H1 (cell line): ENCODE measurements around the gene NEURL4. TPM values are rescaled to one million over a fixed set of nuclear protein-coding genes. Genes with fewer than 3 reads are reported as not detected.
"Not testable (repeated sequence)": the region's sequence is repeated elsewhere in the genome, so short reads cannot be mapped to it uniquely, and the experiment has no call there.

Source experiments
- CTCF ChIA-PET: fragments of 300-600 bp; sonication (Branson Sonifier 250); formaldehyde crosslinking; loops from one replicate; lab custom pipeline; 2021; ENCODE audit not compliant: partially characterized antibody; lab: Charles Lee
- POLR2A ChIA-PET: fragments of 300-600 bp; sonication (Branson Sonifier 250); formaldehyde crosslinking; loops from one replicate; lab custom pipeline; 2021; ENCODE audit warnings: inconsistent platforms; ENCODE audit not compliant: partially characterized antibody; lab: Charles Lee
- DNase-seq, 2 experiments: peaks; one replicate each; pipeline versions ENCODE4 v3.0.0 to v3.0.0-alpha.2; 2010 to 2022; ENCODE audit warnings: low spot score in 2 of 2, low read depth in 1 of 2, mixed read lengths in 1 of 2
- FAIRE-seq: peaks from 2 replicates; lab custom pipeline; 2011; peaks lifted over from hg19 to GRCh38; lab: Jason Lieb, UNC
- H2AFZ ChIP-seq: 2 replicates; pipeline ENCODE4 v1.8.1; 2012; ENCODE audit warnings: low read length, inconsistent platforms
- H2AK5ac ChIP-seq: 2 replicates; pipeline ENCODE4 v1.6.1; 2013; ENCODE audit warnings: low read depth, low read length
- H2BK120ac ChIP-seq: replicated peaks from 2 replicates; pipeline ENCODE3; 2013; ENCODE audit warnings: low read depth, low read length, inconsistent platforms
- H2BK12ac ChIP-seq: 2 replicates; pipeline ENCODE4 v1.6.1; 2013; ENCODE audit warnings: low read depth, low read length
- H2BK15ac ChIP-seq: 2 replicates; pipeline ENCODE4 v1.6.1; 2013; ENCODE audit warnings: low read length
- H2BK20ac ChIP-seq: 2 replicates; pipeline ENCODE4 v1.6.1; 2013; ENCODE audit warnings: low read length
- H2BK5ac ChIP-seq: 2 replicates; pipeline ENCODE4 v1.6.1; 2013; ENCODE audit warnings: low read depth, low read length
- H3K14ac ChIP-seq: 2 replicates; pipeline ENCODE4 v1.6.1; 2013; ENCODE audit warnings: inconsistent platforms; ENCODE audit not compliant: insufficient read length
- H3K18ac ChIP-seq: 2 replicates; pipeline ENCODE4 v1.6.1; 2013; ENCODE audit warnings: low read length; ENCODE audit errors: extremely low read depth
- H3K23ac ChIP-seq: 2 replicates; pipeline ENCODE4 v1.6.1; 2013; ENCODE audit warnings: inconsistent platforms; ENCODE audit not compliant: insufficient read length
- H3K23me2 ChIP-seq: 2 replicates; pipeline ENCODE4 v1.6.1; 2013; ENCODE audit warnings: low read depth, low read length
- H3K27ac ChIP-seq: 2 replicates; pipeline ENCODE4 v1.6.1; 2011; ENCODE audit warnings: low read depth, low read length, inconsistent platforms
- H3K27me3 ChIP-seq, 4 experiments: replicated peaks in 1 of 4; 1 replicate in 1 of 4; 2 replicates in 3 of 4; pipeline versions ENCODE4 v1.6.1 to v1.8.1; 2011 to 2013; ENCODE audit warnings: low read length in 3 of 4, mild to moderate bottlenecking in 3 of 4, inconsistent platforms in 2 of 4, mixed read lengths in 2 of 4, moderate library complexity in 1 of 4; ENCODE audit not compliant: control insufficient read depth in 3 of 4, insufficient read depth in 3 of 4; ENCODE audit errors: extremely low read depth in 1 of 4
- H3K36me3 ChIP-seq, 4 experiments: 2 replicates each; pipeline versions ENCODE4 v1.6.1 to v1.8.1; 2011 to 2013; ENCODE audit warnings: mild to moderate bottlenecking in 4 of 4, low read length in 3 of 4, moderate library complexity in 2 of 4, control low read depth in 1 of 4, inconsistent platforms in 1 of 4; ENCODE audit not compliant: insufficient read depth in 4 of 4, control insufficient read depth in 2 of 4
- H3K4ac ChIP-seq: replicated peaks from 2 replicates; pipeline ENCODE3; 2013; ENCODE audit warnings: low read length, low read depth, mixed read lengths, inconsistent platforms; ENCODE audit not compliant: insufficient read length
- H3K4me1 ChIP-seq, 4 experiments: replicated peaks in 1 of 4; 1 replicate in 1 of 4; 2 replicates in 3 of 4; pipeline versions ENCODE4 v1.6.1 to v1.8.1; 2011 to 2013; ENCODE audit warnings: low read length in 3 of 4, inconsistent platforms in 2 of 4, mixed read lengths in 1 of 4; ENCODE audit not compliant: insufficient read depth in 4 of 4, control insufficient read depth in 3 of 4
- H3K4me2 ChIP-seq, 2 experiments: 2 replicates each; pipeline versions ENCODE4 v1.6.1 to v1.8.1; 2011 to 2013; ENCODE audit warnings: low read depth in 2 of 2, low read length in 2 of 2, control low read depth in 1 of 2, inconsistent platforms in 1 of 2, mild to moderate bottlenecking in 1 of 2; ENCODE audit not compliant: insufficient read depth in 1 of 2
- H3K4me3 ChIP-seq, 4 experiments: fragments of 200-600, 300-600 bp in 1 of 4; sonication (generic), shearing (Covaris generic), sonication (Bioruptor Twin) in 1 of 4; 2 replicates each; pipeline versions ENCODE4 v1.5.1 to v1.8.1; 2011 to 2016; ENCODE audit warnings: low read length in 4 of 4, low read depth in 3 of 4, control low read depth in 2 of 4, inconsistent platforms in 2 of 4, mild to moderate bottlenecking in 2 of 4, mixed read lengths in 1 of 4, moderate library complexity in 1 of 4; ENCODE audit not compliant: insufficient read depth in 2 of 4; ENCODE audit errors: extremely low read depth in 1 of 4
- H3K56ac ChIP-seq: replicated peaks from 2 replicates; pipeline ENCODE3; 2013; ENCODE audit warnings: low read depth, mild to moderate bottlenecking, mixed read lengths, low read length, inconsistent platforms; ENCODE audit not compliant: insufficient read length
- H3K79me1 ChIP-seq: 2 replicates; pipeline ENCODE4 v1.6.1; 2013; ENCODE audit warnings: low read depth, low read length, control low read depth
- H3K79me2 ChIP-seq, 2 experiments: 2 replicates each; pipeline versions ENCODE4 v1.6.1 to v1.8.1; 2012 to 2013; ENCODE audit warnings: low read length in 2 of 2, mild to moderate bottlenecking in 2 of 2, inconsistent platforms in 1 of 2; ENCODE audit not compliant: insufficient read depth in 2 of 2, control insufficient read depth in 1 of 2
- H3K9ac ChIP-seq, 4 experiments: replicated peaks in 1 of 4; 1 replicate in 1 of 4; 2 replicates in 3 of 4; pipeline versions ENCODE4 v1.6.1 to v1.8.1; 2011 to 2013; ENCODE audit warnings: low read depth in 3 of 4, low read length in 3 of 4, control low read depth in 2 of 4, mild to moderate bottlenecking in 2 of 4, moderate library complexity in 2 of 4, inconsistent platforms in 1 of 4; ENCODE audit errors: extremely low read depth in 1 of 4
- H3K9me3 ChIP-seq, 2 experiments: 2 replicates each; pipeline versions ENCODE4 v1.6.1 to v1.8.1; 2012 to 2013; ENCODE audit warnings: mild to moderate bottlenecking in 2 of 2, moderate library complexity in 2 of 2, control low read depth in 1 of 2, inconsistent platforms in 1 of 2, low read depth in 1 of 2, low read length in 1 of 2, mixed read lengths in 1 of 2; ENCODE audit not compliant: insufficient read depth in 2 of 2
- H4K20me1 ChIP-seq, 2 experiments: replicated peaks in 1 of 2; 2 replicates each; pipeline versions ENCODE3 to v1.8.1; 2011 to 2013; ENCODE audit warnings: inconsistent platforms in 2 of 2, low read length in 2 of 2, mild to moderate bottlenecking in 1 of 2; ENCODE audit not compliant: insufficient read depth in 2 of 2, control insufficient read depth in 1 of 2
- H4K5ac ChIP-seq: 2 replicates; pipeline ENCODE4 v1.6.1; 2013; ENCODE audit warnings: low read length, low read depth, mixed read lengths, inconsistent platforms; ENCODE audit not compliant: insufficient read length
- H4K8ac ChIP-seq: 2 replicates; pipeline ENCODE4 v1.8.0; 2013; ENCODE audit warnings: mild to moderate bottlenecking, moderate library complexity, low read length, inconsistent platforms; ENCODE audit not compliant: insufficient read depth; ENCODE audit errors: extremely low read depth
- H4K91ac ChIP-seq: replicated peaks from 2 replicates; pipeline ENCODE3; 2013; ENCODE audit warnings: low read length, mixed read lengths, inconsistent platforms; ENCODE audit not compliant: insufficient read length
- WGBS, 2 experiments: shearing (Covaris generic) in 1 of 2; methylation state at CpG; one replicate each; pipeline versions ENCODE4 v1.1.6 to v1.1.7; 2013 to 2015; ENCODE audit warnings: low lambda C conversion rate in 2 of 2, mixed read lengths in 2 of 2, inconsistent platforms in 1 of 2, low coverage in 1 of 2, missing lambda C conversion rate in 1 of 2; ENCODE audit not compliant: insufficient replicate concordance in 2 of 2, insufficient coverage in 1 of 2, insufficient read length in 1 of 2; ENCODE audit errors: extremely low coverage in 1 of 2, missing lambda C conversion rate in 1 of 2; 5-methylcytosine and 5-hydroxymethylcytosine counted together
- polyA plus RNA-seq, 7 experiments: library from polyadenylated mRNA; depleted of rRNA in 3 of 7; stranded (reverse) in 5 of 7; unstranded in 2 of 7; fragments of >200 nt in 5 of 7; fragments of 200-250 nt in 2 of 7; gene quantifications; 1 replicate in 5 of 7; 2 replicates in 1 of 7; 4 replicates in 1 of 7; pipeline versions ENCODE4 v1.2.1 to v1.2.3, GENCODE V29; 2011 to 2013; ENCODE audit warnings: missing spikeins in 2 of 7, mixed read lengths in 2 of 7
- total RNA-seq: library from RNA; stranded (reverse); fragmentation: NEBNext Ultra II Directional; extraction: Animal tissue kit (Norgen Biotek cat#: 25700); gene quantifications from 2 replicates; pipeline ENCODE4 v1.2.1, GENCODE V29; 2021

Gene NEURL4
- total and polyA plus RNA-seq, 2 of the 8 experiments (the other 6 are each of a cell fraction or from before 2014, with no cell fraction given), result 29.6 to 46.8 TPM

DNA sequence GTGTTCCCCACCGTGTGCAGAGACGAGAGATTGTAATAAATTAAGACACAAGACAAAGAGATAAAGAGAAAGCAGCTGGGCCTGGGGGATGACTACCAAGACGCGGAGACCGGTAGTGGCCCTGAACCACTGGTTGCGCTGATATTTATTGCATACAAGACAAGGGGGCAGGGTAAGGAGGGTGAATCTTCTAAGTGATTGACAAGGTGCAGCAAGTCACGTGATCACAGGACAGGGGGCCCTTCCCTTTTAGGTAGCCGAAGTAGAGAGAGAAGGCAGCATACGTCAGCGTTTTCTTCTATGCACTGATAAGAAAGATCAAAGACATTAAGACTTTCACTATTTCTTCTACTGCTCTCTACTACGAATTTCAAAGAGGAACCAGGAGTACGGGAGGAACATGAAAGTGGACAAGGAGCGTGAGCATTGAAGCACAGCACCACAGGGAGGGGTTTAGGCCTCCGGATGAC is 3.5 kb upstream of the NEURL4 start:
- H2AFZ ChIP-seq, H3K9me3 ChIP-seq, H3K14ac ChIP-seq, H3K36me3 ChIP-seq, H3K4me3 ChIP-seq, H4K20me1 ChIP-seq, H2BK15ac ChIP-seq, H4K91ac ChIP-seq, H3K23ac ChIP-seq, H2AK5ac ChIP-seq, H2BK5ac ChIP-seq, H3K18ac ChIP-seq, H3K79me1 ChIP-seq, H4K5ac ChIP-seq, H4K8ac ChIP-seq, FAIRE-seq, H3K23me2 ChIP-seq, H3K9ac ChIP-seq, H2BK120ac ChIP-seq, H3K4ac ChIP-seq, H3K27me3 ChIP-seq, H3K4me2 ChIP-seq, DNase-seq, H3K56ac ChIP-seq, H2BK20ac ChIP-seq, H3K27ac ChIP-seq: not testable (repeated sequence)
- Histone ChIP-seq H3K79me2 (peaks cover 0 to 11% of the 10 kb centered on the region in 2 experiments; a peak in 2 of 4 replicates), H2BK12ac (0 out of 2 replicates have a peak overlapping the region, but pooled peaks have one; percentile 39), H3K4me1 (peaks cover 3 to 31% (median 19%) of the 10 kb centered on the region in 4 experiments)
- WGBS, 2 experiments, result 95% methylated on average over 14 of the region's 14 CpGs; no CpG with 5 or more reads in 1 of the 2 experiments
- ChIA-PET CTCF (interaction anchor here (0.6 to 6.0 kb wide), 3 partner anchors 15 to 201 kb away, joined by 3 to 82 read pairs (median 5); no protein-coding TSS in a partner anchor), POLR2A (interaction anchor here (1.2 to 13.4 kb wide), 4 partner anchors 15 to 256 kb away, joined by 3 to 223 read pairs (median 4); partner anchors contain the start of gene GPS2)
